NCI-H526 (cell line): ENCODE data around the gene ORM2.
"Not testable (repeated sequence)": the region's sequence is repeated elsewhere in the genome, so short reads cannot be mapped to it uniquely, and the experiment has no call there.

Experiments
- DNase-seq, 2 experiments: peaks; one replicate each; lab custom pipeline; 2025; lab: John Stamatoyannopoulos, UW

The ORM2 gene

GRCh38 chr9:114314881-114315722 lies 14.6 kb upstream of the ORM2 start:
- DNase-seq, result no peak

GRCh38 chr9:114315723-114316363 lies 13.8 kb upstream of the ORM2 start:
- DNase-seq, result no peak

- no peak for DNase-seq
Measured at GRCh38 chr9:114316605-114317230, 13.0 kb upstream of the ORM2 start.

- no peak for DNase-seq
Measured at GRCh38 chr9:114317665-114318357, 11.9 kb upstream of the ORM2 start.

GRCh38 chr9:114318416-114318815 lies 11.3 kb upstream of the ORM2 start:
- DNase-seq, result no peak

GRCh38 chr9:114319147-114319546 lies 10.5 kb upstream of the ORM2 start:
- peak in 1 of 2 experiments; percentile 27 for DNase-seq

- not testable (repeated sequence) for DNase-seq
Measured at GRCh38 chr9:114320710-114321109, 9.0 kb upstream of the ORM2 start.

GRCh38 chr9:114321759-114322158 lies 7.9 kb upstream of the ORM2 start:
- no peak for DNase-seq

GRCh38 chr9:114322160-114322818 lies 7.4 kb upstream of the ORM2 start:
- DNase-seq, result not testable (repeated sequence)

GRCh38 chr9:114322831-114323531 lies 6.7 kb upstream of the ORM2 start, which contains the start of gene ORM1:
Gene ORM1 (plus strand): TSS chr9:114323098. CDS start chr9:114323134, 36 bp downstream.
- DNase-seq, result not testable (repeated sequence)

GRCh38 chr9:114323849-114324248 lies 5.8 kb upstream of the ORM2 start:
- DNase-seq, result not testable (repeated sequence)

GRCh38 chr9:114324492-114324891 lies 5.2 kb upstream of the ORM2 start:
- no peak for DNase-seq

GRCh38 chr9:114324965-114325364 lies 4.7 kb upstream of the ORM2 start:
- DNase-seq, result not testable (repeated sequence)

- DNase-seq, result not testable (repeated sequence)
Measured at GRCh38 chr9:114325684-114326254, 3.9 kb upstream of the ORM2 start.

GRCh38 chr9:114327749-114328148 lies 1.9 kb upstream of the ORM2 start:
- no peak for DNase-seq

GRCh38 chr9:114328357-114328820 lies 1.3 kb upstream of the ORM2 start:
- DNase-seq, result not testable (repeated sequence)

- DNase-seq, result not testable (repeated sequence)
Measured at GRCh38 chr9:114328937-114329624, 588 bp upstream of the ORM2 start.

GRCh38 chr9:114330636-114331035 lies 967 bp downstream of the ORM2 start:
- no peak for DNase-seq
